Measurements from ENCODE around the gene AUH. TPM values are rescaled to one million over a fixed set of nuclear protein-coding genes. Genes with fewer than 3 reads are reported as not detected.

The AUH gene
- total RNA-seq, 1 donor from 2014 or later: 28.5 TPM

DNA sequence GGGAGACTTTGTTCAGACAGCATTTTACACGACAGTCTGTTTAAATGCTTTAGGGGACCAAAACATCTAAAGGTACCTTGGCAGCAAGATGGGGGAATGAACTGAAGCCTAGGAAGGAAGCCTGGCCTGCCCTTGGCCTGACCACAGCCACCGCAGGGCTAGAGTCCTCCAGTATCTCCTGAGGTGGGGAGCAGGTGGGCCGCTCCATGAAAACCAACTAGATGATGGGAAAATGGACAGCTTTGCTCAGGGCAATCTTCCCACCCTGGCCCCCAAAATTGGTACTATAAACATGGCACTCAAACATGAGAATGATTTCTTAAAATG is 153.3 kb downstream of the AUH start:
- TF ChIP-seq, protein P1, sequence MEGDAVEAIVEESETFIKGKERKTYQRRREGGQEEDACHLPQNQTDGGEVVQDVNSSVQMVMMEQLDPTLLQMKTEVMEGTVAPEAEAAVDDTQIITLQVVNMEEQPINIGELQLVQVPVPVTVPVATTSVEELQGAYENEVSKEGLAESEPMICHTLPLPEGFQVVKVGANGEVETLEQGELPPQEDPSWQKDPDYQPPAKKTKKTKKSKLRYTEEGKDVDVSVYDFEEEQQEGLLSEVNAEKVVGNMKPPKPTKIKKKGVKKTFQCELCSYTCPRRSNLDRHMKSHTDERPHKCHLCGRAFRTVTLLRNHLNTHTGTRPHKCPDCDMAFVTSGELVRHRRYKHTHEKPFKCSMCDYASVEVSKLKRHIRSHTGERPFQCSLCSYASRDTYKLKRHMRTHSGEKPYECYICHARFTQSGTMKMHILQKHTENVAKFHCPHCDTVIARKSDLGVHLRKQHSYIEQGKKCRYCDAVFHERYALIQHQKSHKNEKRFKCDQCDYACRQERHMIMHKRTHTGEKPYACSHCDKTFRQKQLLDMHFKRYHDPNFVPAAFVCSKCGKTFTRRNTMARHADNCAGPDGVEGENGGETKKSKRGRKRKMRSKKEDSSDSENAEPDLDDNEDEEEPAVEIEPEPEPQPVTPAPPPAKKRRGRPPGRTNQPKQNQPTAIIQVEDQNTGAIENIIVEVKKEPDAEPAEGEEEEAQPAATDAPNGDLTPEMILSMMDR (IDR thresholded peaks at IDR 0.05; ENCODE audit: partially characterized antibody, unreplicated experiment): no peak
- H3K27ac Mint-ChIP-seq (ENCODE audit: unreplicated experiment): no peak overlapping the region
- H3K36me3 Mint-ChIP-seq (ENCODE audit: unreplicated experiment): peaks cover 6% of the 10 kb centered on the region
- DNase-seq: no peak
- no peaks in the 10 kb centered on the region for H3K4me1 Mint-ChIP-seq (ENCODE audit: low read depth, unreplicated experiment)
- no peaks in the 10 kb centered on the region for H3K27me3 Mint-ChIP-seq (ENCODE audit: unreplicated experiment)
- no peak overlapping the region for H3K4me3 Mint-ChIP-seq (ENCODE audit: unreplicated experiment)
- peaks cover 2% of the 10 kb centered on the region for H3K9me3 Mint-ChIP-seq (ENCODE audit: unreplicated experiment)

DNA sequence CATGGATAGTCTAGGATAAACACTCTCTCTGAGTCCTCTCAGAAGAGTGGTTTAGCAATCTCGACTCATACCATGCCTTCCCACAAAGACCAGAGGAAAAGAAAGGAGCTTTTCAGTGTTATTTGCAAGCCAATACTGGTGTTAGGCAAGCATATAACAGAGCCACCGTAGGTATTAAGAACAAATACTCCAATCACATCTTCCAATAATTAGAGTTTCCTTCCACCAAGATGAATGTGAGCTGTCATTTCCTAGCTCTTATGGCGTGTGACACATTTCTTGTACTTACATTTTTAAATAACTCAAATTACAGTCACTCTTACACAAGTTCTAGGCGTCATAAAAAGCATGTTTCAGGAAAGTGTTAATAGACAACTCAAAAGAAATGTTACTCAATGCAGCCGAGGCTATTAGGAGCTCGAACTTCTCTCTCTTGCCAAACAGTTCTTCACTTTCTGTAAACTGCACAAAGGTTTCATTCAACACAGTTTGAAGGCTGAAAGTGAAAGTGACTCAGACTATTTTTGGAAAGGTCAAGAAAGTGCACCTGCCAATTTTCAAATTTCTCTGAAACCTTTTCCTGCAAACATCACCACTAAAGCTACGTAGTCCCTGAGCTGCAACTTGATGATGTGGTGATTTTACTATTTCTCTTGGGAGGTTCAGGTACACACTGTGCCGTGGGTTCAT is 153.8 kb downstream of the AUH start:
- peaks cover 2% of the 10 kb centered on the region for H3K9me3 Mint-ChIP-seq (ENCODE audit: unreplicated experiment)
- no peak overlapping the region for H3K27ac Mint-ChIP-seq (ENCODE audit: unreplicated experiment)
- no peaks in the 10 kb centered on the region for H3K4me1 Mint-ChIP-seq (ENCODE audit: low read depth, unreplicated experiment)
- DNase-seq: no peak
- no peak overlapping the region for H3K4me3 Mint-ChIP-seq (ENCODE audit: unreplicated experiment)
- H3K36me3 Mint-ChIP-seq (ENCODE audit: unreplicated experiment): peaks cover 6% of the 10 kb centered on the region
- TF ChIP-seq, protein P1 (IDR thresholded peaks at IDR 0.05; ENCODE audit: partially characterized antibody, unreplicated experiment): no peak
- no peaks in the 10 kb centered on the region for H3K27me3 Mint-ChIP-seq (ENCODE audit: unreplicated experiment)

DNA sequence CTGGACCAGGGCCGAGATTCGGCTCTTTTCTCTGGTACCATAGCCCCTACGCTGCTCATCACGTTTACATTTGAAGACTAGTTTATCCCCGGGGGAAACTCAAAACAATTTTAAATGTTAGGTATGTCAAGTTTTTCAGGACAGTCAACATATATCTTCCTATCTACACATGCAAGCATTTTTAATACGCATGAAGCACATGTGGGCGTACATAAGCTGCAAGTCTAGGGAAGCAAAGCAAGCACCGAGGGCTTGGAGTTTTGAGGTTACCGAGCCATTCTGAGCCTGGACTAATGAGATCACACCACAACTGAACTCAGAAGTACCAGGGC is 154.4 kb downstream of the AUH start:
- Mint-ChIP-seq H3K27me3 (ENCODE audit: unreplicated experiment) (no peaks in the 10 kb centered on the region), H3K9me3 (ENCODE audit: unreplicated experiment) (peaks cover 2% of the 10 kb centered on the region), H3K4me3 (ENCODE audit: unreplicated experiment) (no peak overlapping the region), H3K27ac (ENCODE audit: unreplicated experiment) (no peak overlapping the region), H3K36me3 (ENCODE audit: unreplicated experiment) (peaks cover 6% of the 10 kb centered on the region), H3K4me1 (ENCODE audit: low read depth, unreplicated experiment) (no peaks in the 10 kb centered on the region)
- TF ChIP-seq, protein P1 (IDR thresholded peaks at IDR 0.05; ENCODE audit: partially characterized antibody, unreplicated experiment): no peak
- no peak for DNase-seq

DNA sequence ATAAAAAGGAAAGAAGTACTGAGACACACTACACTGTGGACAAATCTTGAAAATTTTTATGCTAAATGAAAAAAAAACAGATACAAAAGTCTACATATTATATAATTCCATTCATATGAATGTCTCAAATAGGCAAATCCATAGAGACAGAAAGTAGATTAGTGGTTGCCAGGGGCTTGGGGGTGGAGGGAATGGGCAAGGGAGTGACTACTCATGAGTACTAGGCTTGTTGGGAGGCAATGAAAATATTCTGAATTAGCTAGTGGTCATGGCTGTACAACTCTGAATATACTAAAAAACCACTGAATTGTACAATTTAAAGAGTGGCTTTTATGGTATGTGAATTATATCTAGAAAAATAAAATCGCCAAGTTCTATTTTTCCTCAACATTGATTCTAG is 154.9 kb downstream of the AUH start:
- no peak for DNase-seq
- Mint-ChIP-seq H3K9me3 (ENCODE audit: unreplicated experiment) (peaks cover 2% of the 10 kb centered on the region), H3K4me1 (ENCODE audit: low read depth, unreplicated experiment) (no peaks in the 10 kb centered on the region), H3K27ac (ENCODE audit: unreplicated experiment) (no peak overlapping the region), H3K27me3 (ENCODE audit: unreplicated experiment) (no peaks in the 10 kb centered on the region), H3K4me3 (ENCODE audit: unreplicated experiment) (no peak overlapping the region), H3K36me3 (ENCODE audit: unreplicated experiment) (peaks cover 6% of the 10 kb centered on the region)
- TF ChIP-seq, protein P1 (IDR thresholded peaks at IDR 0.05; ENCODE audit: partially characterized antibody, unreplicated experiment): no peak

DNA sequence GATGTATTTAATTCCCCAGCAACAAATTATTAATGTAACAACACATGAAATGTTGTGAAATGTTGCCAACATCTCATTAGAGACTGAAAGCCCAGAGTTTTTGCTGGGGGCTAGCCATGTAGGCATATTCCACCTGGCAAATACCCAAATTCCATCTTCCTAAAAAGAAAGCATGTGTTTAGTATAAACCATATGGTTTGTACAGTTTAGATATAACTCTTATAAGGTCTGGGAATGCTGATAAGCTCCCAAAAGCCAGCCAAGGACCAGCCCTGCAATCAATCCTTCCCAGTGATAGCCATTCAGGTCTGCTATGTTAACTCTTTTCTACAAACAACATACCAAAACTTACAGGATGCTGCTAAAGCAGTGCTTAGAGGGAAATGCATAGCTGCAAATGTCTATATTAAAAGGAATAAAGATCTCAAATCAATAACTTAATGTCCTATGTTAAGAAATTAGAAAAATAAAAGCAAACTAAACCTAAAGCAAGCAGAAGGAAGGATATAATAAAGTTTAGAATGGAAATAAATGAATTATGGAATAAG is 158.9 kb downstream of the AUH start:
- TF ChIP-seq, protein P1 (IDR thresholded peaks at IDR 0.05; ENCODE audit: partially characterized antibody, unreplicated experiment): no peak
- no peak overlapping the region for H3K4me3 Mint-ChIP-seq (ENCODE audit: unreplicated experiment)
- H3K27ac Mint-ChIP-seq (ENCODE audit: unreplicated experiment): no peak overlapping the region

More for the DNA sequence above, 158.9 kb downstream of the AUH start:
- Mint-ChIP-seq H3K9me3 (ENCODE audit: unreplicated experiment) (peaks cover 2% of the 10 kb centered on the region), H3K27me3 (ENCODE audit: unreplicated experiment) (no peaks in the 10 kb centered on the region), H3K4me1 (ENCODE audit: low read depth, unreplicated experiment) (no peaks in the 10 kb centered on the region), H3K36me3 (ENCODE audit: unreplicated experiment) (peaks cover 11% of the 10 kb centered on the region)
- no peak for DNase-seq
